ENCODE results near the gene RRAS2.

Gene RRAS2

DNA sequence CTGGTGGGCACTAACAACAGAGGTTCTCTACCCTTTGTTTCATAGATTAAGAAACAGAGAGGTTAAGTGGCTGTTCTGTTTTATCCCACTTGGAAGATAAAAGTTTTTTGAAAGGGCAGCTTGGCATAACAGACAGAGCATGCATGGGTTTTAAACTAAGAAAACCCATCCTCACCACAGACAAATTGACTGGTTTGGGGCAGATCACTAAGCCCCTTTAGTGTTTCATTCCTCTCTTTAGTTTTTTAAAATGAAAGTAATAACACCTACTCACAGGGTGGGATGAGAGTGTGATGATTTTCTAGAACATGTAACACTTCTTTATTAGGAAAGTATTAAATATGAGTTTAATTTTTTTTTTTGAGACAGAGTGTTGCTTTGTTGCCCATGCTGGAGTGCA is 12.3 kb upstream of the RRAS2 start:
- TF ChIP-seq, protein P1, sequence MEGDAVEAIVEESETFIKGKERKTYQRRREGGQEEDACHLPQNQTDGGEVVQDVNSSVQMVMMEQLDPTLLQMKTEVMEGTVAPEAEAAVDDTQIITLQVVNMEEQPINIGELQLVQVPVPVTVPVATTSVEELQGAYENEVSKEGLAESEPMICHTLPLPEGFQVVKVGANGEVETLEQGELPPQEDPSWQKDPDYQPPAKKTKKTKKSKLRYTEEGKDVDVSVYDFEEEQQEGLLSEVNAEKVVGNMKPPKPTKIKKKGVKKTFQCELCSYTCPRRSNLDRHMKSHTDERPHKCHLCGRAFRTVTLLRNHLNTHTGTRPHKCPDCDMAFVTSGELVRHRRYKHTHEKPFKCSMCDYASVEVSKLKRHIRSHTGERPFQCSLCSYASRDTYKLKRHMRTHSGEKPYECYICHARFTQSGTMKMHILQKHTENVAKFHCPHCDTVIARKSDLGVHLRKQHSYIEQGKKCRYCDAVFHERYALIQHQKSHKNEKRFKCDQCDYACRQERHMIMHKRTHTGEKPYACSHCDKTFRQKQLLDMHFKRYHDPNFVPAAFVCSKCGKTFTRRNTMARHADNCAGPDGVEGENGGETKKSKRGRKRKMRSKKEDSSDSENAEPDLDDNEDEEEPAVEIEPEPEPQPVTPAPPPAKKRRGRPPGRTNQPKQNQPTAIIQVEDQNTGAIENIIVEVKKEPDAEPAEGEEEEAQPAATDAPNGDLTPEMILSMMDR (IDR thresholded peaks at IDR 0.05; ENCODE audit: borderline replicate concordance, insufficient read depth, low read depth, low read length) = no peak

GRCh38 chr11:14370496-14370895 is 11.5 kb upstream of the RRAS2 start:
- no peak overlapping the region for H3K4me3 ChIP-seq (ENCODE audit: low read depth, low read length)
- TF ChIP-seq, protein P1 (IDR thresholded peaks at IDR 0.05; ENCODE audit: borderline replicate concordance, insufficient read depth, low read depth, low read length) = no peak

More for the DNA sequence above, 12.3 kb upstream of the RRAS2 start:
- no peak overlapping the region for H3K4me3 ChIP-seq (ENCODE audit: low read depth, low read length)

DNA sequence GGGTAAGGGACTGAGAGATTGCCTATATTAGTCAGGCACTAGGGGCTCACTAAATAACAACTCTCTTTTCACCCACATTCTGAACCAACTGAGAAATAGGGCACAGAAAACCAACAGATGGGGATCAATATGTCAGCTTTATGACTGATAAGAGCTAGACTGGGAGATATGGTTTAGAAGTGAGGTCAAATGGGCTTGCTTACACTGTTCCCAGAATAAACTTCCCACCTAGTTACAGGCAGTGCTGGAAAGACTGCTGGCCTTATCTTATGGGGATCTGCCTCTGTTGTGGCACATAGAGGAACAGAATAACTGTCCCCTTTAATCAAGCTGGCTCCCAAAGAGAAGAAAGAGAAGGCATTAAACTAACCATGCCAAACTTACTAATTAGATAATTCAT is 10.6 kb upstream of the RRAS2 start:
- TF ChIP-seq, protein P1 (IDR thresholded peaks at IDR 0.05; ENCODE audit: borderline replicate concordance, insufficient read depth, low read depth, low read length) = no peak
- H3K4me3 ChIP-seq (ENCODE audit: low read depth, low read length) = no peak overlapping the region

GRCh38 chr11:14366936-14367335 is 8.0 kb upstream of the RRAS2 start:
- TF ChIP-seq, protein P1 (IDR thresholded peaks at IDR 0.05; ENCODE audit: borderline replicate concordance, insufficient read depth, low read depth, low read length) = no peak
- no peak overlapping the region for H3K4me3 ChIP-seq (ENCODE audit: low read depth, low read length)

- TF ChIP-seq, protein P1 (IDR thresholded peaks at IDR 0.05; ENCODE audit: borderline replicate concordance, insufficient read depth, low read depth, low read length) = no peak
- no peak overlapping the region for H3K4me3 ChIP-seq (ENCODE audit: low read depth, low read length)
Measured at GRCh38 chr11:14364322-14364721, 5.3 kb upstream of the RRAS2 start.

DNA sequence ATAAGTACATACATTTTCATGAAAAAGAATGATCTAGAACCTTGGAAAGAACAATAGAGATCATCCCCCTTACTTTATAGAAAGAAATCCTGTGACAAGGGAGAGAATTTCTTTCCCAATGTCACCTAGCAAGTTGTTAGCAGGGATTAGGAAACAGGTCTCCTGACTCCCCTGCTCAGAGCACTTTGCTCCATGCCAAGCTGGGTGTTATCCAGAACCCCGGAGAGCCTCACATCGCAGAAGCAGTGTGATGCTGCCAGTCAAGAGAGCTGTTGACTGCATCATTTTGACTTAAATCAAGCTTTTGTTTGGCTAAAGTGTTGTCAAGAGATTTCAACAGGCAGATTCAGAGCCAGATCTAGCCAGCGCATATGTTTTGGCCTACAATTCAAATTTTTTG is 3.6 kb upstream of the RRAS2 start:
- TF ChIP-seq, protein P1 (IDR thresholded peaks at IDR 0.05; ENCODE audit: borderline replicate concordance, insufficient read depth, low read depth, low read length) = no peak
- H3K4me3 ChIP-seq (ENCODE audit: low read depth, low read length) = no peak overlapping the region

DNA sequence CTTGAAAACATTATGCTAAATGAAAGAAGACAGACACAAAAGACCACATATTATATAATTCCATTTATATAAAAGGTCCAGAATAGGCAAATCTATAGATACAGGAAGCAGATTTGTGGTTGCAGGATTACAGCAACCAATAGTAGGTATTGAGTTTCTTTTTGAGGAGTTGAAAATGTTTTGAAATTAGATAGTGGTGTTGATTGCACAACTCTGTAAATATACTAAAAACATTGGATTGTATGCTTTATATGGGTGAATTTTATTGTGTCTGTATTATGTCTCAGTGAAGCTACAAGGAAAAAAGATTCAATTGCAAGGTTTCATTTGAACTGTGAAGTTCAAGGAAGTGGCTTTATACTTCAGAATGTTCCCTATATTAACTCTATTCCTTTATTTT is 3.0 kb upstream of the RRAS2 start:
- H3K4me3 ChIP-seq (ENCODE audit: low read depth, low read length) = no peak overlapping the region
- TF ChIP-seq, protein P1 (IDR thresholded peaks at IDR 0.05; ENCODE audit: borderline replicate concordance, insufficient read depth, low read depth, low read length) = no peak

Data from GM12875 (cell line).